GM19463 (cell line): ENCODE measurements around the gene ADAM12.

Experiments
- ATAC-seq: cut with Tn5 transposase; IDR thresholded peaks from one replicate; pipeline ENCODE4 v1.9.1; 2021; ENCODE audit warnings: mild to moderate bottlenecking, moderate library complexity; ENCODE audit not compliant: unreplicated experiment

Gene ADAM12

GRCh38 chr10:126387931-126388911, at the start of gene ADAM12:
Gene ADAM12 (minus strand): TSS chr10:126388477. CDS start chr10:126388145, 332 bp downstream.
- no peak for ATAC-seq

GRCh38 chr10:126437635-126438406, 49.5 kb upstream of the ADAM12 start:
- ATAC-seq = no peak

- ATAC-seq = no peak
Observed at GRCh38 chr10:126434235-126434634, 46.0 kb upstream of the ADAM12 start.

- no peak for ATAC-seq
Observed at GRCh38 chr10:126433351-126433750, 45.1 kb upstream of the ADAM12 start.

GRCh38 chr10:126432507-126432906, 44.2 kb upstream of the ADAM12 start:
- no peak for ATAC-seq

GRCh38 chr10:126431816-126432215, 43.5 kb upstream of the ADAM12 start:
- ATAC-seq = no peak

- no peak for ATAC-seq
Observed at GRCh38 chr10:126430512-126430911, 42.2 kb upstream of the ADAM12 start.

GRCh38 chr10:126429275-126429674, 41.0 kb upstream of the ADAM12 start:
- no peak for ATAC-seq

- ATAC-seq = no peak
Observed at GRCh38 chr10:126425489-126426065, 37.3 kb upstream of the ADAM12 start.

- no peak for ATAC-seq
Observed at GRCh38 chr10:126425032-126425431, 36.8 kb upstream of the ADAM12 start.

GRCh38 chr10:126423732-126424491, 35.6 kb upstream of the ADAM12 start:
- ATAC-seq = no peak

- no peak for ATAC-seq
Observed at GRCh38 chr10:126422567-126422966, 34.3 kb upstream of the ADAM12 start.

- ATAC-seq = no peak
Observed at GRCh38 chr10:126421756-126422256, 33.5 kb upstream of the ADAM12 start.

GRCh38 chr10:126420567-126421300, 32.5 kb upstream of the ADAM12 start:
- ATAC-seq = no peak

- no peak for ATAC-seq
Observed at GRCh38 chr10:126417220-126417825, 29.0 kb upstream of the ADAM12 start.

- ATAC-seq = no peak
Observed at GRCh38 chr10:126409821-126410220, 21.5 kb upstream of the ADAM12 start.

- no peak for ATAC-seq
Observed at GRCh38 chr10:126408953-126409641, 20.8 kb upstream of the ADAM12 start.

GRCh38 chr10:126407831-126408230, 19.6 kb upstream of the ADAM12 start:
- ATAC-seq = no peak
